ENCODE results near the gene PIK3R2. TPM values are rescaled to one million over a fixed set of nuclear protein-coding genes. Genes with fewer than 3 reads are reported as not detected.

Gene PIK3R2
- total and polyA plus RNA-seq, 2 of the 4 experiments (the other 2 are of a cell fraction), result 12.2 to 25.1 TPM

DNA sequence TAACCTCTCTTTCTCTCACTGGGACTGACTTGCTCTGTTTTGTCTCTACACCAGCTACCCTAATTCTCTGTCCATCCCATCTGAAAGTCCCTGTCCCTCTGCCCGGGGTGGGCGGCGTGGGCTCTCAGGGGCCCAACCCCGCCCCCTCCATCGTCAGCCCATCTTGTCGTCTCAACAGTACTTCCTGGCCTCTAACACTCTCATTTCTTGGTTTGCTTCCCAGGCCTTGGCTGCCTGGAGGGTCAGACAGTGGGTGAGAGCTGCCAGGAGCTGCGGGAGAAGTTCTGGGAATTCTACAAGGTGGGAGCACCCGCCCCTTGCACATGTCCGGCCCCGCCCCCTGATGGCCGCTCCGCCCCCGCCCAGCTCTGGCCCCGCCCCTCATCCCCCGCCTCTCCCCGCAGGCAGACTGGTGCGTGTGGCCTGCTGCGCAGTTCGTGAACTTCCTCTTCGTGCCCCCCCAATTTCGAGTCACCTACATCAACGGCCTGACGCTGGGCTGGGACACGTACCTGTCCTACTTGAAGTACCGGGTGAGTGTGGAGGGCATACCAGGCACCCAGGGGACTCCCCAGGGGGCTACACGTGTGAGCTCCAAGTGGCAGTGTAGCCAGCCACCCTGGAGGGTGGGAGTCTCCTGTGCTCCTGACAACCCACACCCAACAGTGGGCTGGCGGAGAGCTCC is 41.7 kb downstream of the PIK3R2 start (continued):
- TF ChIP-seq RCOR1 (IDR thresholded peaks at IDR 0.05; ENCODE audit: insufficient replicate concordance, low read length), result no peak

DNA sequence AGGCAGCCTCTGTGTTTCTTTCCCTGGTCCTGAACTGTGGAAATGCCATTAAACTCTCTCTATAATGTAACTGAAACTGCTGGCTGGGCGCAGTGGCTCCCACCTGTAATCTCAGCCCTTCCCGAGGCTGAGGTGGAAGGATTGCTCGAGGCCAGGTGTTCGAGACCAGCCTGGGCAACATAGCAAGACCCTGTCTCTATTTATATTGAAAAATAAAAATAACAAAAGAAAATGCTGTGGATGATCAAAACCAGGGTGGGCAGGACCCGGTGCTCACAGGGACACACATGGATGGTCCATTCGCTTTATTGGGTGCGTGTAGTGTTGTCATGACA is 43.5 kb downstream of the PIK3R2 start:
- H3K4me3 ChIP-seq (ENCODE audit: insufficient read depth, low read depth, low read length), result no peak overlapping the region
- no peak overlapping the region for H4K5ac ChIP-seq (ENCODE audit: low read depth, low read length)
- no peak overlapping the region for H4K8ac ChIP-seq (ENCODE audit: low read depth in 2 of 2, low read length in 2 of 2)
- H3K4ac ChIP-seq (ENCODE audit: low read depth, low read length), result no peak overlapping the region
- TF ChIP-seq RCOR1 (IDR thresholded peaks at IDR 0.05; ENCODE audit: insufficient replicate concordance, low read length) (no peak), SMC3 (IDR thresholded peaks at IDR 0.05; ENCODE audit: low read depth, low read length) (no peak), MAFK (IDR thresholded peaks at IDR 0.05; ENCODE audit: low read depth, low read length) (no peak), FOS (IDR thresholded peaks at IDR 0.05; ENCODE audit: low read depth, low read length) (no peak), CHD1 (IDR thresholded peaks at IDR 0.05; ENCODE audit: low read depth, low read length) (no peak), MXI1 (IDR thresholded peaks at IDR 0.05; ENCODE audit: borderline replicate concordance, low read depth, low read length) (no peak), CEBPB (IDR thresholded peaks at IDR 0.05; ENCODE audit: low read depth, low read length) (no peak), MAZ (IDR thresholded peaks at IDR 0.05; ENCODE audit: borderline replicate concordance, low read depth, low read length) (no peak), RAD21 (IDR thresholded peaks at IDR 0.05; ENCODE audit: low read length) (no peak), NFE2L2 (IDR thresholded peaks at IDR 0.05; ENCODE audit: low read depth, low read length) (no peak), RFX5 (IDR thresholded peaks at IDR 0.05; ENCODE audit: low read depth, low read length) (no peak), ELK1 (IDR thresholded peaks at IDR 0.05; ENCODE audit: borderline replicate concordance, low read depth, low read length) (no peak)
- TF ChIP-seq, protein P1, sequence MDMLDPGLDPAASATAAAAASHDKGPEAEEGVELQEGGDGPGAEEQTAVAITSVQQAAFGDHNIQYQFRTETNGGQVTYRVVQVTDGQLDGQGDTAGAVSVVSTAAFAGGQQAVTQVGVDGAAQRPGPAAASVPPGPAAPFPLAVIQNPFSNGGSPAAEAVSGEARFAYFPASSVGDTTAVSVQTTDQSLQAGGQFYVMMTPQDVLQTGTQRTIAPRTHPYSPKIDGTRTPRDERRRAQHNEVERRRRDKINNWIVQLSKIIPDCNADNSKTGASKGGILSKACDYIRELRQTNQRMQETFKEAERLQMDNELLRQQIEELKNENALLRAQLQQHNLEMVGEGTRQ (IDR thresholded peaks at IDR 0.05; ENCODE audit: low read depth, low read length), result no peak
- intact Hi-C loops (cut with micrococcal nuclease), result no loop called here
- no peak overlapping the region for H3K23ac ChIP-seq (ENCODE audit: low read depth, low read length)
- H3K14ac ChIP-seq (replicated peaks; ENCODE audit: low read depth, low read length), result no peak overlapping the region
- no peaks in the 10 kb centered on the region for H3K27me3 ChIP-seq (ENCODE audit: control insufficient read depth, insufficient read depth, low read length)
- peaks cover 28% of the 10 kb centered on the region for H3K36me3 ChIP-seq (ENCODE audit: control insufficient read depth, insufficient read depth, low read length)
- H2AK9ac ChIP-seq (replicated peaks; ENCODE audit: low read depth, low read length, poor library complexity), result no peak overlapping the region
- no peak overlapping the region for H2BK15ac ChIP-seq (ENCODE audit: low read depth, low read length)
- H4K20me1 ChIP-seq (ENCODE audit: insufficient read depth, low read length), result peaks cover 8% of the 10 kb centered on the region
- in situ Hi-C loops (cut with MboI; ENCODE audit: low sequenced_read_pairs), result loop anchor here (5.0 to 10.0 kb wide), 3 partner anchors 46 to 218 kb away; partner anchors contain the start of genes LSM4 and SSBP4
- no CpG with 5 or more reads among the region's 7 CpGs for WGBS, 2 experiments (ENCODE audit: extremely low coverage in 2 of 2, insufficient read length in 1 of 2)
- no peak overlapping the region for H3K18ac ChIP-seq (ENCODE audit: low read depth, low read length)
- dilution Hi-C loops (cut with HindIII; ENCODE audit: low sequenced_read_pairs, unreplicated experiment), result no loop called here
- H3K9ac ChIP-seq (ENCODE audit: low read depth, low read length), result no peak overlapping the region
- no peak overlapping the region for H3K4me2 ChIP-seq (ENCODE audit: low read depth, low read length)
- ChIA-PET POLR2A (ENCODE audit: unreplicated experiment) (no interaction called here), CTCF (no interaction called here)
- H2BK120ac ChIP-seq (ENCODE audit: low read depth, low read length), result no peak overlapping the region
- ATAC-seq (ENCODE audit: low read depth), result no peak
- H3K9me3 ChIP-seq (ENCODE audit: control insufficient read depth, insufficient read depth, low read length), result no peaks in the 10 kb centered on the region
- no peak overlapping the region for H2BK5ac ChIP-seq (ENCODE audit: low read depth, low read length, poor library complexity, severe bottlenecking)
- no peak overlapping the region for H3K27ac ChIP-seq (ENCODE audit: insufficient read depth, low read length)
- peaks cover 8% of the 10 kb centered on the region; the same call in 1 of the 2 replicates for H3K9me1 ChIP-seq (ENCODE audit: insufficient read depth, low read length)
- H3K56ac ChIP-seq (ENCODE audit: extremely low read depth, insufficient read depth, low read length), result no peak overlapping the region
- H2AFZ ChIP-seq (replicated peaks; ENCODE audit: low read length, poor library complexity), result no peak overlapping the region
- no peak overlapping the region for H4K91ac ChIP-seq (ENCODE audit: insufficient read depth, low read depth, low read length)
- DNase-seq, result no peak
- peaks cover 8% of the 10 kb centered on the region for H3K4me1 ChIP-seq (ENCODE audit: control insufficient read depth, insufficient read depth, low read length)
- H2AK5ac ChIP-seq (ENCODE audit: low read depth, low read length), result no peak overlapping the region
- peaks cover 7 to 20% of the 10 kb centered on the region in 2 experiments; a peak in 3 of 4 replicates for H3K79me1 ChIP-seq (ENCODE audit: low read depth in 1 of 2, low read length in 2 of 2)
- H2BK20ac ChIP-seq (ENCODE audit: low read depth, low read length), result no peak overlapping the region
- BruUV-seq (replicated peaks), result no TSS peak
